A673 (cell line): ENCODE results near the gene YIPF6.

Experiments used
- EZH2 ChIP-seq: fragments of 200-600 bp; sonication (generic); IDR thresholded peaks from 2 replicates; pipeline ENCODE4 v1.6.1; 2017; ENCODE audit warnings: borderline replicate concordance, low read depth, mild to moderate bottlenecking, mixed read lengths, antibody characterized with exemption, low read length; ENCODE audit not compliant: poor library complexity, severe bottlenecking
- TF ChIP-seq, protein P1 (sequence below): fragments of 300-800, 200-600 bp; sonication (generic); conservative IDR thresholded peaks from 2 replicates; pipeline ENCODE4 v1.5.1; 2017; ENCODE audit warnings: low read depth, mild to moderate bottlenecking, antibody characterized with exemption, low read length, moderate library complexity, mixed read lengths

DNA sequence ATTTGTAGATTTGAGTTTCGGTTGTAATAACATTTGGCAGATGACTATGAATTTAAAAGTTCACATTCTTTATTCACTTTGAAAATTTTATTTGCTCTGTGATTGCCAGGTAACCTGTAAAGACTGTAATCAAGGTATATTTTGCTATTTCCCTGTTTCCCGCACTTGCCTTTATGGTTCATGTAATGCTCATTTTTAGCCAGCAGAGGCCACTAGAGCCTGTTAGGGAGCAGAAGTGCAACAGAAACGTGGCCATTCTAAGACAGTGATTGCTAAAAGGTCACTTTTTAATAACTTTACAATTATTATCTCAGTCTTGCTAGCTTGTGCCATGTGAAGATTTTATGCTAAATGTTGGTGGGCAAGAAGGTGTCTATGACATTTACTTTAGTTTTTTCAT, 12.4 kb downstream of the YIPF6 start:
- TF ChIP-seq, protein P1, sequence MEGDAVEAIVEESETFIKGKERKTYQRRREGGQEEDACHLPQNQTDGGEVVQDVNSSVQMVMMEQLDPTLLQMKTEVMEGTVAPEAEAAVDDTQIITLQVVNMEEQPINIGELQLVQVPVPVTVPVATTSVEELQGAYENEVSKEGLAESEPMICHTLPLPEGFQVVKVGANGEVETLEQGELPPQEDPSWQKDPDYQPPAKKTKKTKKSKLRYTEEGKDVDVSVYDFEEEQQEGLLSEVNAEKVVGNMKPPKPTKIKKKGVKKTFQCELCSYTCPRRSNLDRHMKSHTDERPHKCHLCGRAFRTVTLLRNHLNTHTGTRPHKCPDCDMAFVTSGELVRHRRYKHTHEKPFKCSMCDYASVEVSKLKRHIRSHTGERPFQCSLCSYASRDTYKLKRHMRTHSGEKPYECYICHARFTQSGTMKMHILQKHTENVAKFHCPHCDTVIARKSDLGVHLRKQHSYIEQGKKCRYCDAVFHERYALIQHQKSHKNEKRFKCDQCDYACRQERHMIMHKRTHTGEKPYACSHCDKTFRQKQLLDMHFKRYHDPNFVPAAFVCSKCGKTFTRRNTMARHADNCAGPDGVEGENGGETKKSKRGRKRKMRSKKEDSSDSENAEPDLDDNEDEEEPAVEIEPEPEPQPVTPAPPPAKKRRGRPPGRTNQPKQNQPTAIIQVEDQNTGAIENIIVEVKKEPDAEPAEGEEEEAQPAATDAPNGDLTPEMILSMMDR = peak; percentile 83
- no peak for TF ChIP-seq EZH2
